DMS 273 (cell line): ENCODE results near the gene BCL2.

Experiments used
- DNase-seq: peaks from one replicate; lab custom pipeline; 2025; ENCODE audit not compliant: unreplicated experiment; lab: John Stamatoyannopoulos, UW

The BCL2 gene

DNA sequence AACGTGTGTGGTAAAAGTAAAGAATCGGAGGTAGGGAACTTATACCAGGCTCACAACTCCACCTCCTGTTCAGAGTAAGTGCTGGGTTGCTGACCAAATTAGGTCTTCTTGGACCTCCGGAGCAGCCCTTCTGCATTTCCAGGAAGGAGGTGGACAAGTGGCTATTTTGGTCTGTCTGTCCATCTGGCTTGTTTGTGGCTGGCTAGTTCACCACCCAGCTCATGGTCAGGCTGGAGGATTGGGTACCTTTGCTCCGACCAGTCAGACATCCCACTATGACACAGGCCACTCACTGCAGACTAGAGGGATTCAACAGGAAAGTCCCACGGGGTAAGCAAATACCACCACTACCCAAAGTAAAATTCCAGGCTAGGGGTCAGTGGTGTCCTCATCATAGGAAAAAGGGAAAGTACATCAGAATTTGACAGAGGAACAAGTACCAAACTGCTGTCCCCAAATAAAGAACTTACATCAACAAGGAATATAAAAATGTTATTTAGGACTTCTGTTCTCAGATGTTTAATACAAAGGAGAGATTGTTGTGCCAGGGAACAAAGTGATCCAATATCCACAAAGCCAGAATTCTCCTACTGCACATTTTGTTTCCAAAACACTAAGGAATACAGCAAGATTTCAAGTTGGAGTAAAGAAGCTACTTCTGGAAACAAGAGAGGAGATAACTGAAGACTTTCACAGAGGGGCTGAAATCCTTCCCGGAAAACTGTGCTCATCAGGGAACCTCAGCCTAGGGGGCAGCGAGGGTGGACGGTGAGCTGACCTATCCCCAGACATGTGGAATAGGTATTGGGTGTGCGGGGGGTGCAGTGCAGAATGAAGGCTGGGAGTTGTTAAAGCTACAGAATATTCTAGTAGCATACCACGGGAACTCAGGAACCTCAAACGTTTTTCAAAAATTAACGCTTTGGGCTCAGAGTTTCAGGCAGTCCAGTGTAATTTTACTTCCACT, 56.9 kb downstream of the BCL2 start:
- no peak for DNase-seq

GRCh38 chr18:63261029-63261428, 58.5 kb downstream of the BCL2 start:
- DNase-seq, result no peak

GRCh38 chr18:63260380-63260754, 59.2 kb downstream of the BCL2 start:
- DNase-seq, result no peak

DNA sequence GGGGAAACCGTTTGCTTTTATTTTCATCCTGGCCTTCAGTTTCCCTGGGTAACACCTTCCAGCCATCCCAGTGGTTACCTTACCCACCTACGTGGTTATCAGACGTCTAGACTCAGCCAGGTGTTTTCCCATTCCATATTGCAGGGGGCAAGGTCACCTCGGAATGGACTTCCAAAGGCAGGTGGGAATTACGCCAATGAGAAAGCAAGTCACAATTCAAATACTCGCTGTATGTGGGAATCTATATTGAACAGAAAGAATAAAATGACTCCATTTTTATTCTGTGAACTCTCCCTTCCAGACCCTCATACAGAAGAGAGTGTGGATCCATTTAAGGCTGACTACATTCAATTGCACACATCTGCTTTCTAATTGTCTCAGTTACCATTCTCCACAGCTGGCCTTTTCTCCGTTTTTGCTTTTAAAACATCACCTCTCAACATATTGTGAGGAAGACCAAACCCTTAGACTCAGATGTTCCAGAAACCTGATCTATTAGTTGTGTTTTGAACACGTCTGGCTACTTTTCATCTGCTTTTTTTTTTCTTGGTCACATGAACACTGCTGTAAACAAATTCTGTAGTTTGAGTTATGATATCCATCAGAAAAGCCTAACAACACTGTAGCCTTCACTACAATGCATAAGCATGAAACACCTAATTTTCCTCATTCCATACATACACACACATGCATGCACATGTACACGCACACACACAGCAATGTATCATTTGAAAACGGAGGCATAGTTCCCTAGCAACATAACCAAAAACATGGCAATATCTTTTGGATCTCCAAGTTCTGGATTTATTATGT, 59.8 kb downstream of the BCL2 start:
- peak; percentile 20 for DNase-seq

- DNase-seq, result no peak
Observed at GRCh38 chr18:63258749-63259566, 60.6 kb downstream of the BCL2 start.

DNA sequence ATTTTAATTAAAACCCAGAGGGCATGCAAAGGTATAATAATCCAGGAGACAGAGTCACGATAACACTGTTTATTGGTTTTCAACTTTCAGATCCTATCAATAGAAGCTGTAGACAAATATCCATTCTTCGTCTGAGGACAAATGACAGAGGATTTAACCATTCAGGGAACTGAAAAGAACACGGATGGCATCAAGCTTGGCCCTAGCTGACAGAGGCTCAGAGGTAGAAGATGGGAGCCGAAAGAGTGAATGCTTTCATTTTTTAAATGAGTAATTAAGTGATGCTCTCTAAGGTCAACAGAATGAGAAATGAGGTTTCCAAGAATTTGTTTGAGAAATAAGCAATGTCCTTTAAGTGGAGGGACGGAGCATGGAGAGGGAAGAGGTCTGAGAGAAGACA, 62.1 kb downstream of the BCL2 start:
- no peak for DNase-seq

- DNase-seq, result no peak
Observed at GRCh38 chr18:63255435-63255834, 64.1 kb downstream of the BCL2 start.

DNA sequence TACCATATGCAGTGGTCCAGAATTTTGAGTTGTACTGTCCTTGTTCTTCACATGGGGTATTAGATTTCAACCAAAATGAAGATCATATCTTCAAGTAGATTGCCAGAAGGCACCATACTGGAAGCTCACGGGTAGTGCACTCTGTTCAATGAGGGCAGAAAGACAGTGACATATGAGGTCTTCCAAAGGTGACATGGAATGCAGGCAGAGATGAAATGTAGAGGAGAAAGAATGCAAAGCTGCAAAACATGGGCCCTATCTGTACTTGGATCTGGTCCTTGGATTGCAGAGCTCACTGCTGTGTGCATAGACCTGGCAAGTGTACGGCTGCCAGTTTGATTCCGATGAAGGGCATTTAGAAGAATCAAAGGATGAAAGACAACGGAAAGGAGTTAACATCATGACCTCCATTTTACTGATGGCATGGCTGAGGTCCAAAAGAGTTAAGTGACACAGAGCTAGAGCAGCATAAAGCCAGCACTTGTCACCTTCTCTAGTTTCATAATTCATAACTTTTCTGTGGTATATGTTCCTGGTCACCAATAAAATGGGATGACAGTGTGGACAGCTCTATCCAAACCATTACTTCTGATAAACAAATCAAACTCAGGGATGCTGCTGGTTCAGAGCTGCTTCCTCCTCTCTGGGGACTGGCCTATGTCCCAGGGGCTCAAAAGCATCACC, 64.7 kb downstream of the BCL2 start:
- DNase-seq, result no peak

DNA sequence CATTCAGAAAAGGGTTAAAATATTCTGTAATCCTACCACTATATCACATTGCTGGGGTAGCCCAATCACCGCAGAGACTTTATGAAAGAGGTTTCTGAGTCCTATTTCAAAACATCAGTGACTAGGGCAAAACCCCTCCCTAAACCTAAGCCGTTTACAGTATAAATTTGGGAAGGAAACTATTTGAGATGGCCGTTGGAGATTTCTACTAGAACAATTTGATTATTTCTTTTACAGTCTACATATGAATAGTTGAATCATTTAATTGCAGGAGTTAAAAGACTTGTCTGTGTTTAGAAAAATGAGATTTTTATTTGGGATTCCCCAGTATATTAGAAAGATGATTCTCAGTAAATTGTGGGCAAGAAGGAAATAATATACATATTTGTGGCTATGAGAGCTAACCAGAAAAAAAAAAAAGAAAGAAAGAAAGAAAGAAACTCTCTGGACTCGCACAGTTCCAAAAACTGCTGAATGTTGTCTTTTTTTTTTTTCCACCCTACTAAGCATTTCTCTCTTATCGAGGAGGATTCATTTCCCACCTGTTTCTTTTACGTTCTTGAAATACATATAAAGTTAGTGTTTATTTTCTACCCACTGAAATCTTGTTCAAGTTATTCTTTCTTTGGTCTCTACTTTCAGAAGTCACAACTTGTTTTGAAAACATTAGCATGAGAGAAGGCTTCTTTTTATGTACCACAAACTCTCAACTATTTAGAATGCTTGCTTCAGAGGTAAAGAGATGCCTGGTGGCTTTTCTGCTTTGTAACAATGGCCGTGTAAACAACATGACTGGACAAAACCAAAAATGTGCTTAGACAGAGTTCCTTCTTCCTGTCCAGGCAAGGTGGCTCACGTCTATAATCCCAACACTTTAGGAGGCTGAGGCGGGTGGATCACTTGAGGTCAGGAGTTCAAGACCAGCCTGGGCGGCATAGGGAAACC, 65.9 kb downstream of the BCL2 start:
- DNase-seq, result no peak

GRCh38 chr18:63253014-63253413, 66.6 kb downstream of the BCL2 start:
- DNase-seq, result no peak

DNA sequence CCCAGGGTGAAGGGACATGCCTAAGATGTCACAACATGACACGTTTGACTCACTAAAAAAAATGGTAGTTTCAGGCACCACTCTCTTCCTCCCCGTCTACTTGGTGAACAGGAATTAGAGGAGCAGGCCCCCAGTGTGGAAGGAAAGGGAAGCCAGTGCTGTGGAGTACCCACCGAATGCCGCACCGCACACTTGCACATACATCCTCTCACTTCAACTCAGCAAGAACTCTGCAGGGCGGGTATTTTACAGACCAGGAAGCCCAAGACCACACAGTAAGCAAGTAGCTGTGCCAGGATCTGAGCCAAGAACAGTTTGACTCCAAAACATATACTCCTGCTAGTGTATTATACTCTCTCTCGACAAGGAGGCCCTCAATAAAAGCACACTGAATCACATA, 69.8 kb downstream of the BCL2 start:
- DNase-seq, result no peak

GRCh38 chr18:63247926-63248325, 71.6 kb downstream of the BCL2 start:
- DNase-seq, result no peak

DNA sequence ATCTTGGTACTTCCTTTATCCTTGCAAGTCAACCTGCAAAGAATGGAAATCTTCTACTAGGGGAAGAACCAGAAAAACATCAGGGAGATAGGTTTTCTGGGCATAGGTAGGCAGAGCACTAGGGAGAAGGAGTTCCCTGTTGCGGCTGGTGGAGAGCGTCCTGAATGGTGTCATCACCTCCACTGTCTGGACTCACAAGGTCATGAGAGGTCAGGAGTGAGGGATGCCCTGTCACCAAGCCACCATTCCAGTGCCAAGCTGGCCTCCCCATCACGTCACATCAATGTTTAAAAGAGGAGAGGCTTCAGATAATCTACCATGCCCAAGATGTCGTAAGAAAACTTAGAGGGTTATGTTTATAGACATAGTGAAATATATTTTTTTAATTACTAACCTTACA, 72.1 kb downstream of the BCL2 start:
- DNase-seq, result no peak

DNA sequence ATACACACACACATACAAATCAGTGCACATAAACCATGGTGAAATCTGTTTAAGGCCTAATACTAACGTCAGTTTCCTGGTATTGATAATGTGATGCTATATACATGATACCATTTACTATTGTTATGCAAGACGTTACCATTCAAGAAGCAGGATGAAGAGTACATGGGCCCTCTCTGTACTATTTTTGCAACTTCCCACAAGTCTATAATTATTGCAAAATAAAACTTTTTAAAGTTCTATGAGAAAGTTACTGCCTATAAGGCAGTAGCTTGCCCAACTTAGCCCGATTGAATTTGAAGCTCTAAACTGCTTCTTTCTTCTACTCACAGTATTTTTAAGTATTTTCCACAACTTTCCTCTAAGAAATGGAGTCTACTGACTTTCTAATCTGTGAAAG, 74.0 kb downstream of the BCL2 start:
- DNase-seq, result no peak

DNA sequence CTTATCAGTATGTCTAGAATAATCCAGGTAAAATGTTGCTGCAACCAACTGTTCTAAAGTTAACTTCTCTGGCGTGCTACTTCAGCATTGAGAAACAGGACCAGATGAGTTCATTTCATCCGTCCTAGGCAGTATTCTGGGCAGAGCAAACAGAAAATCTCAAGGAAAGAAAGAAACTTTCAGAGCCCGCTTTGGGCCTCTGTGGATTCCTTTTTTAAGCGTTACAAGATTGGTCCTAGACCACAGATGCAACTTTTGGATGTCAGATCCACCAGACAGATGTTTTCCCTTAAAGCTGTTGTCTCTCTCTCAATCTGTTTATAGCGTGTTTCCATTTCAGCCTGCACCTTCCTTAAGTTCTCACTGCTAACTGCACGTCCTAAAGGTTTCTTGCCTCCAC, 75.0 kb downstream of the BCL2 start:
- no peak for DNase-seq

- no peak for DNase-seq
Observed at GRCh38 chr18:63241760-63242159, 77.8 kb downstream of the BCL2 start.

- no peak for DNase-seq
Observed at GRCh38 chr18:63241317-63241712, 78.3 kb downstream of the BCL2 start.

GRCh38 chr18:63240531-63241316, 78.8 kb downstream of the BCL2 start:
- no peak for DNase-seq

- no peak for DNase-seq
Observed at GRCh38 chr18:63238693-63239075, 80.9 kb downstream of the BCL2 start.
